HG03060 (cell line): ENCODE measurements around the gene MZB1.
A peak's percentile ranks its signal among the peaks of the same experiment; 100 is the strongest.

Source experiments
- ATAC-seq: cut with Tn5 transposase; IDR thresholded peaks from one replicate; pipeline ENCODE4 v1.9.1; 2021; ENCODE audit warnings: low read depth, moderate number of reproducible peaks; ENCODE audit not compliant: unreplicated experiment

The MZB1 gene

GRCh38 chr5:139341689-139342422 lies 47.9 kb downstream of the MZB1 start, which contains the start of gene PAIP2:
TSS of gene PAIP2 (plus strand) at chr5:139341854. CDS start at chr5:139363785, 21,931 bp downstream.
- ATAC-seq = peak; percentile 71

- no peak for ATAC-seq
These were observed 48.5 kb downstream of the MZB1 start for GRCh38 chr5:139341187-139341688.

GRCh38 chr5:139340051-139340450 lies 49.7 kb downstream of the MZB1 start:
- no peak for ATAC-seq
